Measurements from ENCODE around the gene COL7A1.

Gene COL7A1
- total RNA-seq, result 3.2 to 4.2 reads per million in 2 donors

GRCh38 chr3:48595075-48595525 lies at the start of gene COL7A1:
TSS of gene COL7A1 (minus strand) at chr3:48595329. CDS start at chr3:48595159, 170 bp downstream.
- no peak for DNase-seq

DNA sequence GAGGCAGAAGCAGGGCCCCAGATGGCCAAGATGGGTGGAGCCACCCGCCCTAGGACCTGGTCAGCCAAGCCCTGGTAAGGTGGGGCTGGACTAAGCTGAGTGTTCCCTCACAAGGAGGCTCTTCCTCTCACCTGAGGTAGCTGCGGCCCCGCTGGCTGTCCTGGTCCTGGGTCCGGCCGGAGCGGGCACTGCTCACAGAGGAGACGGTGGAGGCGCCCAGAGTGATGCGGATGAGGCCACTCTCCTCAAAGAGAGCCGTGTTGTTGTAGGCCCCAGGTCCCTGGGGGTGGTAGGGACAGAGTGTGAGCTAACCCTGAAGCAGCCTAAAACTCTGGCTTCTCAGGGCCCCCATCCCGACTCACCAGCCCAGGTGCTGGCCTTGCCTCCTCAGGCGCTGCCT lies 47.5 kb upstream of the COL7A1 start:
- DNase-seq, result no peak

- no peak for DNase-seq
Measured at GRCh38 chr3:48641396-48641795, 46.3 kb upstream of the COL7A1 start.

DNA sequence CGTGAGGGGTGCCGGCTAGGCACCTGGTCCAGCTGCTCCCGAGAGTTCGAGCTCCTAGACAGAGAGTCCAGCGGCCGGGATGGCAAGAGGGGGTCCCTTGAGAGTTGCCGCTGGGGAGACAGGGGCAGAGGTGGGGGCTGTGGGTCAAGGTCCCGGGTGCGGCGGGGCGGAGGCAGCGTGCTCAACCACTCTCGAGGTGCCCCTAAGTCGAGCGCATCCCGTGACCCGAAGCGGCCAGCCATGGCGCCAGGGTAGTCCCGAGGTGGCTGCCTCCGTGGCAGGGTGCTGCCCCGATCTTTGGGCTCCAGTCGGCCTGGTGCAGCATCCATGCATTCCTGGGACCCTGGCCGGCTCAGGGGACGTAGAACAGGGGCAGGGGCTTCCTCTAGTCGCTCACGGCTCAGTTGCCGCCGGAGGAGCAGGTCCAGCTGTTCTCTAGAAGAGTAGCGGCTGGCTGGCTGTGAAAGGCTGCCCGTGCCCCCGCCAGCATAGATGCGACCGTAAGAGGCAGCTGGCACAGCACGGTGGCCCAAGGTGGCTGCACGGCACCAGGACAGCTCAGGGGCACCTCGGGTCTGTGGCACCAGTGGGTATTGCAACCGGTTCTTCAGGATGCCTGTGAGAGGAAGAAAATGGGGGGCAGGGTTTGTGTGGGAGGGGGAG lies 44.9 kb upstream of the COL7A1 start:
- DNase-seq, result no peak

DNA sequence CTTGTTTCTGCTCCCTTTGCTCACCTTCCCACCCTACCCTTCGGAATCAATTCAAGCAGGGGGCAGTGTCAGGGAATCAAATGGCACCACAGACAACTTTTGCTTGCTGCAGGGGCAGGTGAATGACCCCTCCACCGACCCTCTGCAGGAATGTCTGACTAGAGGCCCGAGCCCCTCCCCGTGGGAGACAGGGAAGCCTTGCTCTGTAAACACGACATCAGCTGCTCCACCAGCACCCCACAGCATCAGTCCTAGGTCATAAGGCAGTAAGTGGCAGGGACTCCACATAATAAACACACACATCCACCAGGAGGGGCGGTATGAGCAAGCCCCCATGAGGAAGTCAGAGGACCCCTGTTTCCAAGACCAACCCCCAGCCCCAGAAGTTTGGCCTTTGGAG lies 42.2 kb upstream of the COL7A1 start:
- no peak for DNase-seq

DNA sequence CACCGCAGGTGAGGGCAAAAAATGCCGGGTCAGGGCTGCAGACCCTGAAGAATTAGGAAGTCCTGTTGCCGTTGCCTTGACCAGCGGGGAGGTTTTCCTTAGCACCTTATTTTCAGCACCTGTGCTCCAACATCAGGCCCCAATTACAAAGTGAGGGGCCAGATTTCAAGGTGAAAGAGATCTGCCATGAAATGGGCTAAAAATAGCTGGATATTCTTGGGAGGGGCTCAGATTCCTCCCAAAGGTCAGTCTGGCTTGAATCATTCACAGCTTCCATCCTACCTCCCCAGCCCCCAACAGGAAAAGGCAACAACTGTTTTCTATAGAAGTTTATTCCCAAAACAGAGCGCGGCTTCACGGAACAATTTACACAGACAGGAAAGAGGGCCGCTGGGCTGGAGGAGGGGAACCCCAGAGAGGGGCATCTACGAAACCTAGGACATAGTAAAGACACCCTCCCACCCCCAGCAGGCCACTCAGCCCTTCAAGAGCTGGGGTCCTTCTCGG lies 41.1 kb upstream of the COL7A1 start:
- DNase-seq, result no peak

DNA sequence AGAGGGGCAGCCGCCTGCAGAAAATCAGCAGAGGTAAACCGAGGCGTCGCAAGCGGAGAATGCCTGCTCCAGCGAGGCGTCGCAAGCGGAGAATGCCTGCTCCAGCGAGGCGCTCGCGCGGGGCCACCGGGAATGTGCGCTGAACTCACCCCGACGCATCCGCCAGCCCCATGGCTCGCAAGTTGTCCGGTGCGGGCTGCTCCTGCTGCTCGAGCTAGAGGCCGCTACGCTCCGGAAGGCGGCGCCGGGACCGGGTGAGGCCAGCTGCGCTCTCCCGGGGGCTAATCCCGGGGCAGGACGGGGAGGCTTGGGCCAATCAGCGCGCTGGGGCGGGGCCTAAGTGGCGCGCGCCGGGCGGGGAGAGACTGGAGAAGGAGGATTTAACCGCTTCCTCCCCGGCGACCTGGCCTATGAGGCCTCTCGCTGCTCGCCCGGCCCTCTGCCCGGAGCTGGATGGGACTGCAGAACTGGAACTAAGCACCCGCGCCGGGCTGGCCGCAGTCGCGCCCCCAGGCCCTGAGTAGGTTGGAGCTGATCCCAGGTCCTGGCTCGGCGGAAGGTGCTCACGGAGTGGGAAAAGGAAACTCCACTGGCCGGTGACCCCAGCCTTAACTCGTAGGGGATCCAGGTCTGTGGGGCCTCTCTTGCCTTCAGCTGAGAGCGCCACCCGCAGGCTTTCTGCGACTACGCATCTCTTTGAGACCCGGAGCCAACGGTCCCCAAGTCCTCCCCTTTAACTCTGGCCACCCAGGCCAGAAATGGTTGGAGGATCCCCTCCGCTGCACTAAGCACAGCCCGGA lies 40.3 kb upstream of the COL7A1 start, which contains the start of gene SLC26A6:
Gene SLC26A6 (minus strand): TSS at position 240 of the 800 bp plus-strand sequence. CDS start 68 bp downstream, at position 172.
- DNase-seq, result peak; percentile 93

GRCh38 chr3:48634661-48635221 lies 39.6 kb upstream of the COL7A1 start:
- DNase-seq, result peak; percentile 24

DNA sequence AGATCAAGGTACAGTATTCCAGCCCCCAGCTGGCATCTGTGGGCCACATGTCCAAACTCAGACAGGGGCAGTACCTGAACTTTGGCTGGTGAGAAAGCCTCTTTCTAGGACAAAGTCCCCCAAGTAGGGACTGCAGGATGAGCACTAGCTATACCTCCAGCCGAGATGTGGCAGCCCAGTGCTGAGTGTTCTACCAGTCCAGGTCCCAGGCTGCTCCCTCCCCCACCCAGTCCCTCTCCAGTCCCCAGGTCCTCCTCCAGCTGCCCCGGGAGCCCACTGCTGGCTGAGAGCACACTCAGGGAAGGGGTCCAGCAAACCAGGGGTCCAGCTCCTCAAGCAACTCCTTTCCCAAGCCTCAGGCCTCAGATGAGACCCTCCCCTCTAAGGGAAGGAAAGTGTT lies 38.6 kb upstream of the COL7A1 start:
- DNase-seq, result no peak

DNA sequence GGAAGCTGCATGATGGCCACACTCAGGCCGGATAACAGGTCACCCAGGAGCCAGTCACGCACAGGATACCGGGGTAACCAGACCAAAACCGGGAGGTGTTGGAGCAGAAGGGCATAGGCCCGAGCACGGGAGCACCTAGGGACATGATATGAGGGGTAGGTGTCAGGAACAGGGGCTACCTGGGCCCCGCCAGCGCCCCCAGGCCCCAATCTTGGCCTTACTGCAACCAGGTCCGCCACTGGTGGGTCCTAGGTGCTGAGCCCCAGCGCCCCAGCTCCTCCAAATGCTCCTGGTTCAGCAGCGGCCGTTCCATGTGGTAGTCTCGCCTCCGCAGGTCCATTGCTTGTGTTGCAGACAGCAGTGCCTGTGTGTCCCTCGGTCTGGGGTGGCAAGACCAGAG lies 38.1 kb upstream of the COL7A1 start:
- no peak for DNase-seq

- DNase-seq, result no peak
Measured at GRCh38 chr3:48631516-48632448, 36.7 kb upstream of the COL7A1 start.

DNA sequence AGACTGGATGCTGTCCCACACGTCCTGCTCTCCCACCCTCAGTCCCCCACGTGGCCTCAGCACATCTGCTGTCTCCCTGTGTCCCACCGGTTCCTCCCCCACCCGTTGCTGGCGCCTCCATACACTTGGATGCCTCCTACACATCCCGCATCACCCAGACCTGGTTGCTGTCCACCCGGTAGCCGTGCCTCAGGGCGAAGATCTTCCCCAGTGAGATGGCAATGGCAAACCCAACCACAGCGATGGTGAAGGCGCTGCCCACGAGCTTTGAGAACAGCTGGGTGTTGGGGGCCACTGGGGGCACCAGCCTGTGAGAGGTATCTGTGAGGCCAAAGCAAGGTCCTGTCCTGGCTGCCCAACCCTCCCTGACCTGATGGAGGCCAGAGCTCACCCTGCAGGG lies 35.7 kb upstream of the COL7A1 start:
- DNase-seq, result no peak

DNA sequence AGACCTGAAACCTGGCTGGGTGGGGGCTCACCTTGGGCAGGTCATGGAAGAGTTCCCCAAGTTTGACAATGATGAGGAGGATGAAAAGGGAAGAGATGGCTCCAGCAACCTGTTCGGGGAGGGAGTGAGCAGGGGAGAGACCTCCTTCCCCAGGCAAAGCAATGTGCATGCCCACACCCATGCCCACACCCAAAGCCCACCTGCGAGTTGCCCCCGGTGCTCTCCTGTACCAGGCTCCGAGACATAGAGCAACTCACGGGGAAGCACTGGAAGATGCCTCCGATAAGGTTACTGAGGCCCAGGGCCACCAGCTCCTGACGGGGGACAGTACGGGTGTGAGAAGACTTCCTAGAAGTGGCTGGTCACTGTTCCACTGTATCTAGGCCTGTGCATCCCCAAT lies 35.3 kb upstream of the COL7A1 start:
- no peak for DNase-seq

- DNase-seq, result no peak
Measured at GRCh38 chr3:48629894-48630293, 34.8 kb upstream of the COL7A1 start.

- no peak for DNase-seq
Measured at GRCh38 chr3:48628277-48629017, 33.3 kb upstream of the COL7A1 start.

GRCh38 chr3:48625600-48625999 lies 30.5 kb upstream of the COL7A1 start:
- no peak for DNase-seq

DNA sequence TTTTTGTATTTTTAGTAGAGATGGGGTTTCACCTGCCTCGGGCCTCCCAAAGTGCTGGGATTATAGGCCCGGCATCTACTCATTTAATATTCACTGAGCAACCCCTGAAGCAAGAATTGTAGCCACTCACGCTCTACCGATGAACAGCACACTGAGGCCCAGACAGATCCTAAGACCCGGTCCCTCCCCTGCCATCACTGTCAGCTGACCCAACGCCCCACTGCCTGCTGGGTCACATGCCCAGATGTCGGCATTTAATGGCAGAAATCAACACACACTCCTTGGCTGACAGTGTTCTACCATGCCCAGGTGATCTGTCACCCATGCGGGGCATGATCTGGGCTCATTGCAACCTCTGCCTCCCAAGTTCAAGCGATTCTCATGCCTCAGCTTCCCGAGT lies 29.6 kb upstream of the COL7A1 start:
- DNase-seq, result no peak

DNA sequence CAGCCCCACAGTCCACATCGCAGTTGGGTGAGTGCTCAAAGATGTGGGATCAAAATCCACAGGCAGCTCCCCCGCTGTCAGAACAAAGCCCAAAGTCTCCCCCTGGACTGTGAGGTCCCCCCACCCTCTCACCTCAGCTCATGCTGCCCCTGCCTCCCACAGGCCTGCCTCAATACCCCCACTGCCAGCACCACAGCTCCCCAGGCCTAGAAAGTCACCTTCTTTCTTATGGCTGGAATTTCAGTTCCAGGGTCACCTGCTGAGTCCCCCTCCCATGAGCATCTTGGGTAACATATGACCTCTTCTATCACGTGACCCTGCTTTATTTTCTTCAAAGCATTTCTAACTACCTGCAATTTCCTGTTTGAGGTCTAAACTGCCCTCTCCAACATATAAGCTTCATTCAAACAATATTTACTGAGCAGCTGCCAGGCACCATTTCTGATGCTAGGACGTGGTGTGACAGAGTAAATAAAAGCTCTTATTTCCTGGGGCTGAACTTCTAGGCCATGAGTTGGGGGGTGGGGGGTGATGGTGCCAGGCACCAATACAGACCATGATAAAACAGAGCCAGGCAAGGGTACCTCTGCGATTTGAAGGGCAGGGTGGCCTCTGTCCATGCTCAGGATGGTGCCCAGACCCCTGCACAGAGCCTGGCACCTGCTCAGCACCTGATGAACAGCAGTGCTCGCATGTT lies 28.9 kb upstream of the COL7A1 start:
- no peak for DNase-seq

DNA sequence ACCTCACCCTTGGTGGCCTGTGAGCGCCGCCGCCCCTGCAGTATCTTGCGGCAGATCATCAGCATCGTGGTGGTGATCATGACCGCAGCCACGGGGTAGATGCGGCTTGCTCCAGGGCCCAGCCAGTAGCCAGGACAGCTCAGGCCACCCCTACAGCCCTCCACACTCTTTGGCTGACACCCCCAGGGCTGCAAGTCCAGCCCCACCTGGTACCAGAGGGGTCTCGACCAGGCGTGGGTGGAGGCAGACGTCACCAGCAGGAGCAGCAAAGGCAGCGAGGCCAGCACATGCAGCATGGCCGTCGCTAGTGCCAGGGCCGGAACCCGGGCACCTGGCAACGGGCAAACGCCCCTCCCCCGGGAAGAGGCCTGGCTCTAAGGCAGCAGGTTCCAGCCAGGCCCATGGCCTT lies 26.3 kb upstream of the COL7A1 start, which contains the start of gene TMEM89:
Gene TMEM89 (minus strand): TSS at position 309 of the 409 bp plus-strand sequence. CDS start 13 bp downstream, at position 296.
- DNase-seq, result no peak
